Astrocyte (in vitro differentiated cells and primary cell): Measurements from ENCODE around the gene ABHD16A.

Source experiments
- EZH2 ChIP-seq: IDR thresholded peaks from 2 replicates; pipeline ENCODE4 v1.6.1; 2012; ENCODE audit warnings: mild to moderate bottlenecking, low read length, inconsistent platforms; ENCODE audit not compliant: insufficient read depth
- TF ChIP-seq, protein P1 (sequence below): IDR thresholded peaks from 2 replicates; pipeline ENCODE4 v1.5.1; 2011; ENCODE audit warnings: low read depth, mild to moderate bottlenecking, inconsistent platforms, low read length, moderate library complexity; ENCODE audit not compliant: insufficient read depth

DNA sequence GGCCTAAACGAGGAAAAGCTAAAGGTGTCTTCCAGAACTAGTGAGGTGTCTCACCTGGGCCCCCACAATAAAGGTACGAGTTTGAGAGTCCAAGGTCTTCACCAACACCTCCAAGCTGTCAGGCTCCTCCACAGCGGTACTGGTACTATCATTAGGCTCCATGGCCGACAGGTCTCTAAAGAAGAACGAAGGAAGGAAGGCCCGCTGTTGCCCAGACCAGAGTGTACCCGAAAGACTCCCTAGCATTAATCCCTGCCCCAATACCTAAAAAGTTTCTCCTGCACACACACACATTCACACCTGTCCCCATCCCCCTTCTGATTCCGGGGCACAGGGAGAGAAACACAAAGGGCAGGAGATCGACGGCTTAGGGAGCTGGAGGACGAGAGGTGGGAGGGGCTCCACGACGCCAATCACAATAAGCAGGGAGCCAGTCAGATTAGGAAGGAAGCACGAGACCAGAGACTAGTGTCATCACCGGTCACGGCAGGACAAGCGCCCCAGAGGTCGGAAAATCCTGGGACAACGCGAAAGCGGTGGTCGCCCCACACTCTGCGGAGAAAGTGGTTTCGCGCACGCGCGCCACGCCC lies 51.4 kb downstream of the ABHD16A start:
- no peak for TF ChIP-seq EZH2
- TF ChIP-seq, protein P1, sequence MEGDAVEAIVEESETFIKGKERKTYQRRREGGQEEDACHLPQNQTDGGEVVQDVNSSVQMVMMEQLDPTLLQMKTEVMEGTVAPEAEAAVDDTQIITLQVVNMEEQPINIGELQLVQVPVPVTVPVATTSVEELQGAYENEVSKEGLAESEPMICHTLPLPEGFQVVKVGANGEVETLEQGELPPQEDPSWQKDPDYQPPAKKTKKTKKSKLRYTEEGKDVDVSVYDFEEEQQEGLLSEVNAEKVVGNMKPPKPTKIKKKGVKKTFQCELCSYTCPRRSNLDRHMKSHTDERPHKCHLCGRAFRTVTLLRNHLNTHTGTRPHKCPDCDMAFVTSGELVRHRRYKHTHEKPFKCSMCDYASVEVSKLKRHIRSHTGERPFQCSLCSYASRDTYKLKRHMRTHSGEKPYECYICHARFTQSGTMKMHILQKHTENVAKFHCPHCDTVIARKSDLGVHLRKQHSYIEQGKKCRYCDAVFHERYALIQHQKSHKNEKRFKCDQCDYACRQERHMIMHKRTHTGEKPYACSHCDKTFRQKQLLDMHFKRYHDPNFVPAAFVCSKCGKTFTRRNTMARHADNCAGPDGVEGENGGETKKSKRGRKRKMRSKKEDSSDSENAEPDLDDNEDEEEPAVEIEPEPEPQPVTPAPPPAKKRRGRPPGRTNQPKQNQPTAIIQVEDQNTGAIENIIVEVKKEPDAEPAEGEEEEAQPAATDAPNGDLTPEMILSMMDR = no peak
